Endodermal cell (in vitro differentiated cells): ENCODE results near the gene SH3GL1. TPM values are rescaled to one million over a fixed set of nuclear protein-coding genes. Genes with fewer than 3 reads are reported as not detected.

ENCODE experiments used
- DNase-seq: peaks from one replicate; pipeline ENCODE4 v3.0.0-alpha.2; 2017
- H3K27ac ChIP-seq: 2 replicates; pipeline ENCODE4 v1.5.1; 2013; ENCODE audit warnings: mild to moderate bottlenecking, low read depth, low read length, moderate library complexity
- H3K27me3 ChIP-seq: 2 replicates; pipeline ENCODE4 v1.6.1; 2013; ENCODE audit warnings: mild to moderate bottlenecking, low read length, moderate library complexity; ENCODE audit not compliant: insufficient read depth, control insufficient read depth, poor library complexity, severe bottlenecking
- H3K36me3 ChIP-seq: 2 replicates; pipeline ENCODE4 v1.7.0; 2013; ENCODE audit warnings: mild to moderate bottlenecking, low read length, moderate library complexity; ENCODE audit not compliant: control insufficient read depth, insufficient read depth
- H3K4me1 ChIP-seq: one replicate; pipeline ENCODE4 v1.7.0; 2013; ENCODE audit warnings: low read length; ENCODE audit not compliant: control insufficient read depth, insufficient read depth
- H3K4me3 ChIP-seq: 2 replicates; pipeline ENCODE4 v1.5.1; 2013; ENCODE audit warnings: mild to moderate bottlenecking, low read length, moderate library complexity
- H3K9ac ChIP-seq: 2 replicates; pipeline ENCODE4 v1.6.1; 2013; ENCODE audit warnings: mild to moderate bottlenecking, low read length, moderate library complexity; ENCODE audit not compliant: poor library complexity, severe bottlenecking; ENCODE audit errors: extremely low read depth
- H3K9me3 ChIP-seq: 2 replicates; pipeline ENCODE4 v1.6.1; 2013; ENCODE audit warnings: mild to moderate bottlenecking, low read length, moderate library complexity; ENCODE audit not compliant: control insufficient read depth
- H3K27ac Mint-ChIP-seq: 2 replicates; pipeline ENCODE4 v1.8.0; 2020; ENCODE audit warnings: mixed read lengths
- H3K27me3 Mint-ChIP-seq: 2 replicates; pipeline ENCODE4 v1.8.0; 2021; ENCODE audit warnings: mild to moderate bottlenecking, mixed read lengths; ENCODE audit not compliant: insufficient read depth
- H3K36me3 Mint-ChIP-seq: 2 replicates; pipeline ENCODE4 v1.8.0; 2020; ENCODE audit warnings: low read depth, mixed read lengths
- H3K4me1 Mint-ChIP-seq: 2 replicates; pipeline ENCODE4 v1.8.0; 2020; ENCODE audit warnings: mixed read lengths
- H3K4me3 Mint-ChIP-seq: 2 replicates; pipeline ENCODE4 v1.8.0; 2020; ENCODE audit warnings: mild to moderate bottlenecking, moderate library complexity, mixed read lengths
- H3K9me3 Mint-ChIP-seq: 2 replicates; pipeline ENCODE4 v1.8.0; 2020; ENCODE audit warnings: mild to moderate bottlenecking, mixed read lengths
- CTCF ChIP-seq: fragments of 200-600 bp; sonication (generic); conservative IDR thresholded peaks from 2 replicates; pipeline ENCODE4 v1.5.0; 2021; ENCODE audit warnings: antibody characterized with exemption, mild to moderate bottlenecking
- WGBS, 2 experiments: methylation state at CpG; one replicate each; pipeline versions ENCODE4 v1.1.5 to v1.1.7; 2013; ENCODE audit warnings: missing lambda C conversion rate in 2 of 2, mixed read lengths in 1 of 2; ENCODE audit not compliant: insufficient coverage in 1 of 2, insufficient read length in 1 of 2; 5-methylcytosine and 5-hydroxymethylcytosine counted together
- total RNA-seq, 2 donors: library from RNA; stranded (reverse); fragmentation: NEBNext Ultra II Directional in 1 of 2; extraction: Animal tissue kit (Norgen Biotek cat#: 25700) in 1 of 2; gene quantifications; 2 replicates in 1 of 2; 3 replicates in 1 of 2; pipeline ENCODE4 v1.2.1, GENCODE V29; 2021

Gene SH3GL1
- total RNA-seq, 2 donors from 2014 or later = 76.8 to 77.0 TPM

DNA sequence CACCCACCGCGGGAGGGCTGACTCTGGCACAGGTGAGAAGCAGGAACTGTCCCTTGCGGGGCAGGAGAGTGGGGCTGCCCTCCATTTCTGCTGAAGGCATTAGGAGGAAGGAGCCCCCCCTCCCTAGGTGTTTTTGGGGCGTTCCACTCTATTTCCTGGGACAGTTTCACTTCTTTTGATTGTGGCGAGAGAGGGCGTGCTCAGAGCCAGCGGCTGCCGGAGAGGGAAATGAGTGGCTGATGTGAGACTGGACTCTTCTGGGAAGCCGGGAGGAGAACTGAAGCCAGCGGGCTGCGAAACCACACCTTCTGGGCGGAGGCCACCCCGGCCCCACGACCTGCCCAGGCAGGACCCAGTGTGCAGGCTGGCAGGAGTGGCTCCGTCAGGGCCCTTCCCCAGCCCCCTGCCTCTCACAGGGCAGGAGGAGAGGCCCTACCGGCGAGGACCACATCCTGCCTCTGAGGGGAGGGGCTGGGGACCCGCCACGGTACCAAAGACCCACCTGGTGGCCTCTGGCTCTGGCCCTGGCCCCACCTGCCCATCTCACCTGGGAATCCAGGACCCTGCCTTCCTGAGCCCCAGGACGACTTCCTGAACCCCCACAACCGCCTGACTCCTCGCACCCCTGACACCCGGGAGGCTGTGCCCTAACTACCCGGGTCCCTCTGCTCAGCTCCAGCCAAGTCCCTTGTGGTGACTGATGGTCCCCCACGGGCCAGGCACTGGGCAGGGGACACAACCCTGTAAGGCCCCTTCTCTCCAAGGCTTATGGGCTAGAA, 31.0 kb downstream of the SH3GL1 start:
- Mint-ChIP-seq H3K27me3 (no peaks in the 10 kb centered on the region), H3K4me3 (peak overlapping the region; percentile 10), H3K36me3 (peaks cover 9% of the 10 kb centered on the region), H3K9me3 (no peaks in the 10 kb centered on the region), H3K27ac (peak overlapping the region; percentile 88), H3K4me1 (peaks cover 14% of the 10 kb centered on the region)
- no peak overlapping the region for H3K4me3 ChIP-seq
- no peaks in the 10 kb centered on the region for H3K9me3 ChIP-seq
- 73 to 77% methylated on average over 11 to 25 of the region's 25 CpGs for WGBS, 2 experiments
- no peak for TF ChIP-seq CTCF
- no peaks in the 10 kb centered on the region for H3K4me1 ChIP-seq
- no peaks in the 10 kb centered on the region for H3K27me3 ChIP-seq
- DNase-seq = peak; percentile 86
- H3K36me3 ChIP-seq = peaks cover 17% of the 10 kb centered on the region
- H3K9ac ChIP-seq = no peak overlapping the region
- H3K27ac ChIP-seq = peak overlapping the region; percentile 32

GRCh38 chr19:4368128-4368820, 32.1 kb downstream of the SH3GL1 start:
- Histone ChIP-seq H3K9me3 (no peaks in the 10 kb centered on the region), H3K27ac (no peak overlapping the region), H3K9ac (no peak overlapping the region), H3K27me3 (no peaks in the 10 kb centered on the region), H3K4me3 (no peak overlapping the region), H3K36me3 (peaks cover 17% of the 10 kb centered on the region), H3K4me1 (no peaks in the 10 kb centered on the region)
- WGBS, 2 experiments = 91 to 93% methylated on average over 11 to 19 of the region's 19 CpGs
- no peak for TF ChIP-seq CTCF
- Mint-ChIP-seq H3K27ac (peak overlapping the region; percentile 88), H3K4me1 (peaks cover 11% of the 10 kb centered on the region), H3K27me3 (no peaks in the 10 kb centered on the region), H3K4me3 (peak overlapping the region; percentile 10), H3K36me3 (peaks cover 12% of the 10 kb centered on the region), H3K9me3 (no peaks in the 10 kb centered on the region)
- peak; percentile 54 for DNase-seq

- Histone ChIP-seq H3K4me3 (no peak overlapping the region), H3K4me1 (no peaks in the 10 kb centered on the region), H3K27me3 (no peaks in the 10 kb centered on the region), H3K9me3 (no peaks in the 10 kb centered on the region), H3K36me3 (peaks cover 17% of the 10 kb centered on the region), H3K9ac (no peak overlapping the region), H3K27ac (no peak overlapping the region)
- WGBS, 2 experiments = 94 to 100% methylated on average over 9 to 13 of the region's 13 CpGs
- H3K27ac Mint-ChIP-seq = peak overlapping the region; percentile 65
- no peak for TF ChIP-seq CTCF
- DNase-seq = no peak
- H3K27me3 Mint-ChIP-seq = no peaks in the 10 kb centered on the region
- H3K9me3 Mint-ChIP-seq = no peaks in the 10 kb centered on the region
- peaks cover 11% of the 10 kb centered on the region for H3K4me1 Mint-ChIP-seq
- H3K4me3 Mint-ChIP-seq = no peak overlapping the region
- H3K36me3 Mint-ChIP-seq = peaks cover 12% of the 10 kb centered on the region
These were observed 32.6 kb downstream of the SH3GL1 start for GRCh38 chr19:4367781-4368127.
